Stimulated activated CD8-positive, alpha-beta memory T cell treated with anti-CD3 and anti-CD28 coated beads, Interleukin-4, amount 100 ng/mL, for 1 hour (primary cell): ENCODE data around the gene TMEM221.
"Not testable (repeated sequence)": the region's sequence is repeated elsewhere in the genome, so short reads cannot be mapped to it uniquely, and the experiment has no call there.

Experiments
- DNase-seq, 2 donors: peaks; one replicate each; pipeline ENCODE4 v3.0.0-alpha.2; 2020; ENCODE audit warnings: low read depth in 2 of 2, low spot score in 1 of 2

The TMEM221 gene

GRCh38 chr19:17448131-17448967, at the start of gene TMEM221:
TMEM221 (minus strand) TSS chr19:17448668; CDS start chr19:17448462, 206 bp downstream.
- DNase-seq = peak in 1 of 2 donors; percentile 21

- DNase-seq = no peak
These were observed 48.8 kb upstream of the TMEM221 start for GRCh38 chr19:17497149-17497798.

GRCh38 chr19:17496337-17496997, 48.0 kb upstream of the TMEM221 start:
- peak; percentile 38 to 64 for DNase-seq

- DNase-seq = no peak
These were observed 47.3 kb upstream of the TMEM221 start for GRCh38 chr19:17495639-17496296.

- no peak for DNase-seq
These were observed 42.8 kb upstream of the TMEM221 start for GRCh38 chr19:17491287-17491686.

GRCh38 chr19:17490411-17490810, 41.9 kb upstream of the TMEM221 start:
- DNase-seq = no peak

- no peak for DNase-seq
These were observed 41.0 kb upstream of the TMEM221 start for GRCh38 chr19:17489392-17490030.

- DNase-seq = peak in 1 of 2 donors; percentile 59
These were observed 40.3 kb upstream of the TMEM221 start for GRCh38 chr19:17488593-17489391.

GRCh38 chr19:17487284-17488121, 39.0 kb upstream of the TMEM221 start:
- no peak for DNase-seq

GRCh38 chr19:17486545-17487240, 38.2 kb upstream of the TMEM221 start:
- DNase-seq = no peak

DNA sequence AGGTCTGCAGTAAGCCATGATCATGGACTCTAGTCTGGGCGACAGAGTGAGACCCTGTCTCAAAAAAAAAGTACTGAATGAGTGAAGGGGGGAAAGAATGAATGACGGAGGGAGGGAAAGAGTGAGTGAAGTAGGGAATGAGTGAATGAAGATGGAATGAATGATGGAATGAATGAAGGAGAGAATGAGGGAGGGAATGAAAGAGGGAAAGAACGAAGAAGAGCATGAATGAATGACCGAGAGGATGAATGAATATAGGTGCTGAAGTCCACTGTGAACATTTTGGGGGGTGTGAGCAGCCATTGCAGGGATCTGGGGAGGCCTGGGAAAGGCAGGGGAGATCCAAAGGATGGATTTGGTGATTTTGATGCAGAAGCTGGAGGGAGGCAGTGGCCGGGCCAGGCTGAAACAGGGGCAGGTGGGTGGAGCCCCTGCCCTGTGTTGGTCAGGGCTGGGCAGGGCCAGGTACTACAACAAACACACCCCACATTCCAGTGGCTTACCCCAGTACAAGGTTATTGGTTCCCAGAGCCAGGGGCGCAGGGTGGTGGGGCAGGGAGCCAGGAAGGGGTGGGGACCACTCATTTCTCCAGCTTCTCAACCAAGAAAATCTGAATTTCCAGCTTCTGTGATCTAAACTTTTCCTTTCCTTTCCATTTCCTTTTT, 36.2 kb upstream of the TMEM221 start:
- DNase-seq = no peak

GRCh38 chr19:17483605-17484002, 35.1 kb upstream of the TMEM221 start:
- DNase-seq = no peak

DNA sequence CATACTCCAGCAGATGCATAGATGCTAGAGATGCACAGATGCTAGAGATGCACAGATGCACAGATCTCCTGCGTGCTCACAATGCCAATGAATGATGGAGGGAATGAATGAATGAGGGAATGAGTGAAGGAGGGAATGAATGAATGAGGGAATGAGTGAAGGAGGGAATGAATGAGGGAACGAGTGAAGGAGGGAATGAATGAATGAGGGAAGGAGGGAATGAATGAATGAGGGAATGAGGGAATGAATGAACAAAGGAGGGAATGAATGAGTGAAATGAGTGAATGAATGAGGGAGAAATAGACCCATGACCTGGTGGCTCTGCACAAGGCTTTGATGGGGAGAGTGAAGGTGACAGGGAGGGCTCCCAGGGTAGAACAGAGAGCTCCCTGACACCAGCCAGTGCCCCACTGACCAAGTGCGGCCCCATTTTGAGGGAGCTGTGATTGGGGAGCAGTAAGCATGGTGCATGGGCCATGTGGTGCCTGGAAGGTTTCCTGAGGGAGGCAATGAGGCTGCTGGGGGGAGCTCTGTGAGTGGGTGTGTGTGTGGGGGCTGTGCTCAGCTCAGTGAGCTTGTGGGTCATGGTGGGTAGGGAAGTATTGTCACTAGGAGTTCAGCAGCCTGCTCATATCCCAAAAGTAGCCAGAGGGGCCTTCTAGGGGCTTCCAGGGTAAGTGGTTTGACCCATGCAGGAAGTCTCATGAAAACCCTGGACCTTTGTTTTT, 34.6 kb upstream of the TMEM221 start:
- DNase-seq = no peak

DNA sequence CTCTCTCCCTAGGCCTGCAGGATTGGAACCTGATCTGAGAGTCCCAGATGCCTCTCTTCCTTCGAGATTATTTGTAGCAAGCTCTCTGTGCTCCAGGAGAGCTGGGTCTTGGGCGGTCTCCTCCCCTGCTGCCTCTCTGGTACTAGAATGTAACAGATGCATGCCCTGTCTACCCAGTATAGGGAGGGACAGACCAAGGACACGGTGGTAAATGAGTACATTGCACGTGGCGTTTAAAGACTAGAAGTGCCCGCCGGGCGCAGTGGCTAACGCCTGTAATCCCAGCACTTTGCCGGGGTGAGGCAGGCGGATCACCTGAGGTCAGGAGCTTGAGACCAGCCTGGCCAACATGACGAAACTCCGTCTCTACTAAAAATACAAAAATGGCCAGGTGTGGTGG, 33.5 kb upstream of the TMEM221 start:
- no peak for DNase-seq

DNA sequence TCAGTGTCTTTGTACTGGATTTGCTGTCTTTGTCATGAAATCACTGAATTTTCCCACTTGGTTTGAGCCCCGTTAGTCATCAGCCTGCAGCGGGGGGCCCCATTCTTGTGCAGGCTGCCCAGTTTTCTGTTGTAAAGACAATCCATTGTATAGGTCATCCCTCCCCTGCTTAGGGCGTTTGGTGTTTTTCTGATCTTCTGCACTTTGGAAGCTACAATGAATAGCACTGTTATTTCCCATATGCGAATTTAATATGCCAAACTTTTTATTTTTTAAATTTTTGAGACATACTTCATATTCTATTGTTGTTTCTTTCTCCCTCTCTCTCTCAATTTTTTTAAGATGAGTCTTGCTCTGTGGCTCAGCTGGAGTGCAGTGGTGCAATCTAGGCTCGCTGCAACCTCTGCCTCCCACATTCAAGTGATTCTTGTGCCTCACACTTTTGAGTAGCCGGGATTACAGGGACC, 30.9 kb upstream of the TMEM221 start:
- DNase-seq = no peak

GRCh38 chr19:17475541-17476115, 27.2 kb upstream of the TMEM221 start:
- DNase-seq = no peak

DNA sequence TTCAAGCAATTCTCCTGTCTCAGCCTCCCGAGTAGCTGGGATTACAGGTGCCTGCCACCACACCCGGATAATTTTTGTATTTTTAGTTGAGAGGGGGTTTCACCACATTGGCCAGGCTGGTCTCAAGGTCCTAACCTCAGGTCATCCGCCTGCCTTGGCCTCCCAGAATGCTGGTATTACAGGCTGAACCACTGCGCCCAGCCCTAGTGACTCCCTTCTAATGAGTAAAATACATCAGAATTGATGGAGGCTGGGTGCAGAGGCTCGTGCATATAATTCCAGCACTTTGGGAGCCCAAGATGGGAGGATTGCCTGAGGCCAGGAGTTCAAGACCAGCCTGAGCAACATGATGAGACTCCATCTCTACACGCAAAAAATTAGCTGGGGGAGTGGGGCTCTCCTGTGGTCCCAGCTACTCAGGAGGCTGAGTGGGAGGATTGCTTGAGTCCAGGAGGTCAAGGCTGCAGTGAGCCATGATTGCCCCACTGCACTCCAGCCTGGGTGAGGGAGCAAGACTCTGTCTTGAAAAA, 26.6 kb upstream of the TMEM221 start:
- not testable (repeated sequence) for DNase-seq
